ENCODE data around the gene ZNF451.

Gene ZNF451

DNA sequence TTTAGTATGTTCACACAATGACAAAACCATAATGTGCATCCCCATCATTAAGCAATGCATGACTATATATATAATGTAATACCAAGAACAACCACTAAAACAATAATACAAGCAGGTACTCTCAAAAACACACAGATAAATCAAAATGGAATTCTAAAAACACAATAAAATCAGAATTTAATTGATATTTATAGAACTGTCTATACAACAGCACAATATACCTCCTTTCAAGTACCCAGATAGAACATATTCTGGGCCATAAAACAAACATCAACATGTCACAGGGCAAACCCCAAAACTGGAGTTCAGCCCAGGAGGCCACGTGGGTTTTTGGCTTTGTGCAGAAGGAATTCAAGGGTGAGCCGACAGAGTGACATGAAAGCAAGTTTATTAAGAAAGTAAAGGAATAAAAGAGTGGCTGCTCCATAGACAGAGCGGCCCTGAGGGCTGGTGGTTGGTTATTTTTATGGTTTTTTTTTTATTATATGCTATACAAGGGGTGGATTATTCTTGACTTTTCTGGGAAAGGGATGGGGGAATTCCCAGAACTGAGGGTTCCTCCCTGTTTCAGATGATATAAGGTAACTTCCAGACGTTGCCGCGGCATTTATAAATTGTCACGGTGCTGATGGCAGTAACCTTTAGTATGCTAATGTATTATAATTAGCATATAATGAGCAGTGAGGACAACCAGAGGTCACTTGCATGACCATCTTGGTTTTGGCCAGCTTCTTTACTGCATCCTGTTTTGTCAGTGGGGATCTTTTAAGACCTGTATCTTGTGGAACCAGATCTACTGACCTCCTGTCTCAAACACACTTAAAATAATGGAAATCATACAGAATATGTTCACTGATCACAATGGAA, 126.5 kb downstream of the ZNF451 start:
- no peak for DNase-seq

- DNase-seq: no peak
Measured at GRCh38 chr6:57217270-57217669, 127.3 kb downstream of the ZNF451 start.
